Tibial nerve (tissue), 4 donors: ENCODE measurements around the gene ZC3HAV1L. TPM values are rescaled to one million over a fixed set of nuclear protein-coding genes. Genes with fewer than 3 reads are reported as not detected.
"Not testable (repeated sequence)": the region's sequence is repeated elsewhere in the genome, so short reads cannot be mapped to it uniquely, and the experiment has no call there.

ENCODE experiments used
- DNase-seq, 2 donors: peaks; one replicate each; pipeline ENCODE4 v3.0.0-alpha.2; 2019; ENCODE audit warnings: low spot score in 2 of 2
- H3K27ac ChIP-seq, 4 donors: fragments of 200-600 bp; sonication (generic) in 3 of 4; one replicate each; pipeline ENCODE4 v1.5.1; 2017 to 2019; ENCODE audit warnings: mild to moderate bottlenecking in 1 of 4
- H3K27me3 ChIP-seq, 2 donors: fragments of 200-600 bp; sonication (generic) in 1 of 2; one replicate each; pipeline versions ENCODE4 v1.5.1 to v1.6.0; 2017 to 2019
- H3K36me3 ChIP-seq, 3 donors: fragments of 200-600 bp; sonication (generic); one replicate each; pipeline ENCODE4 v1.5.1; 2018 to 2019
- H3K4me1 ChIP-seq, 4 donors: fragments of 200-600 bp; sonication (generic) in 3 of 4; one replicate each; pipeline ENCODE4 v1.5.1; 2017 to 2019
- H3K4me3 ChIP-seq, 4 donors: fragments of 200-600 bp; sonication (generic) in 3 of 4; one replicate each; pipeline ENCODE4 v1.5.1; 2017 to 2019; ENCODE audit warnings: mild to moderate bottlenecking in 1 of 4, moderate library complexity in 1 of 4
- H3K9me3 ChIP-seq, 4 donors: fragments of 200-600 bp; sonication (generic) in 3 of 4; one replicate each; pipeline ENCODE4 v1.5.1; 2017 to 2019
- CTCF ChIP-seq, 5 experiments: fragments of 200-600 bp in 3 of 5; fragments of 450-650 bp in 2 of 5; sonication (generic) in 3 of 5; IDR thresholded peaks; one replicate each; pipeline ENCODE4 v1.5.1; 2016 to 2019; ENCODE audit warnings: antibody characterized with exemption in 5 of 5, mild to moderate bottlenecking in 3 of 5, moderate library complexity in 2 of 5
- EP300 ChIP-seq, 2 donors: sonication (generic); formaldehyde crosslinking; IDR thresholded peaks; one replicate each; pipeline ENCODE4 v1.6.1; 2017; ENCODE audit warnings: antibody characterized with exemption in 2 of 2, mild to moderate bottlenecking in 1 of 2
- POLR2A ChIP-seq, 2 donors: fragments of 450-650 bp; IDR thresholded peaks; one replicate each; pipeline ENCODE4 v1.6.1; 2017; ENCODE audit warnings: antibody characterized with exemption in 2 of 2, mild to moderate bottlenecking in 2 of 2, moderate library complexity in 2 of 2
- WGBS, 2 donors: methylation state at CpG; one replicate each; pipeline ENCODE4 v1.1.5; 2018; 5-methylcytosine and 5-hydroxymethylcytosine counted together
- total RNA-seq, 4 donors: library from RNA; depleted of rRNA; stranded (reverse); fragments of >200 nt; gene quantifications; one replicate each; pipeline ENCODE4 v1.1.0, GENCODE V29; 2016

Gene ZC3HAV1L
- total RNA-seq, 4 donors from 2014 or later: 36.9 to 68.8 (median 53.1) TPM

GRCh38 chr7:138979226-138979979 lies 56.4 kb downstream of the ZC3HAV1L start:
- peaks cover 0 to 20% (median 5%) of the 10 kb centered on the region in 4 donors for H3K4me1 ChIP-seq
- H3K36me3 ChIP-seq: no peaks in the 10 kb centered on the region
- H3K27me3 ChIP-seq: no peaks in the 10 kb centered on the region
- no peak overlapping the region for H3K27ac ChIP-seq
- no peaks in the 10 kb centered on the region for H3K9me3 ChIP-seq
- WGBS, 2 donors: 95 to 96% methylated on average over 6 of the region's 6 CpGs
- H3K4me3 ChIP-seq: no peak overlapping the region
- TF ChIP-seq EP300 (IDR thresholded peaks at IDR 0.05) (no peak), POLR2A (IDR thresholded peaks at IDR 0.05) (no peak), CTCF (IDR thresholded peaks at IDR 0.05) (no peak)
- no peak for DNase-seq

- 82 to 83% methylated on average over 6 of the region's 6 CpGs for WGBS, 2 donors
Measured at GRCh38 chr7:138978541-138979184, 57.2 kb downstream of the ZC3HAV1L start.

GRCh38 chr7:138976161-138976560 lies 59.7 kb downstream of the ZC3HAV1L start:
- H3K9me3 ChIP-seq: not testable (repeated sequence)

More at GRCh38 chr7:138978541-138979184, 57.2 kb downstream of the ZC3HAV1L start:
- no peak for DNase-seq
- Histone ChIP-seq H3K27ac (no peak overlapping the region), H3K4me3 (no peak overlapping the region), H3K4me1 (peaks cover 0 to 20% (median 5%) of the 10 kb centered on the region in 4 donors), H3K9me3 (no peaks in the 10 kb centered on the region), H3K27me3 (no peaks in the 10 kb centered on the region), H3K36me3 (no peaks in the 10 kb centered on the region)
- TF ChIP-seq POLR2A (IDR thresholded peaks at IDR 0.05) (no peak), CTCF (IDR thresholded peaks at IDR 0.05) (no peak), EP300 (IDR thresholded peaks at IDR 0.05) (no peak)

More at GRCh38 chr7:138976161-138976560, 59.7 kb downstream of the ZC3HAV1L start:
- WGBS, 2 donors: 83 to 91% methylated on average over 11 of the region's 11 CpGs
- peaks cover 0 to 13% (median 4%) of the 10 kb centered on the region in 4 donors for H3K4me1 ChIP-seq
- not testable (repeated sequence) for H3K27ac ChIP-seq, DNase-seq, H3K4me3 ChIP-seq, H3K27me3 ChIP-seq, H3K36me3 ChIP-seq

Other genes starting within 250 kb of the ZC3HAV1L start
- gene TMEM213, start 238.0 kb downstream of the ZC3HAV1L start, total RNA-seq: not detected
- not detected for gene ATP6V0A4, start 237.8 kb downstream of the ZC3HAV1L start, total RNA-seq
- 1 to 10 TPM; 1.6 to 2.4 (median 1.7) TPM for gene KIAA1549, start 54.7 kb downstream of the ZC3HAV1L start, total RNA-seq
- gene ZC3HAV1, start 73.7 kb upstream of the ZC3HAV1L start, total RNA-seq: 10 to 100 TPM; 30.3 to 38.2 (median 31.7) TPM
- gene UBN2, start 195.2 kb upstream of the ZC3HAV1L start, total RNA-seq: 10 to 100 TPM; 16.7 to 20.9 (median 19.2) TPM